HG02943 (cell line): Measurements from ENCODE around the gene NAALADL1.
A peak's percentile ranks its signal among the peaks of the same experiment; 100 is the strongest.
"Not testable (repeated sequence)": the region's sequence is repeated elsewhere in the genome, so short reads cannot be mapped to it uniquely, and the experiment has no call there.

ENCODE experiments used
- ATAC-seq: cut with Tn5 transposase; IDR thresholded peaks from one replicate; pipeline ENCODE4 v1.9.1; 2021; ENCODE audit warnings: mild to moderate bottlenecking, low read depth, moderate library complexity; ENCODE audit not compliant: unreplicated experiment

Gene NAALADL1

GRCh38 chr11:65055538-65055937, 2.8 kb downstream of the NAALADL1 start:
- ATAC-seq: no peak

GRCh38 chr11:65053827-65054508, 4.4 kb downstream of the NAALADL1 start:
- no peak for ATAC-seq

- ATAC-seq: no peak
These were observed 6.9 kb downstream of the NAALADL1 start for GRCh38 chr11:65051398-65051858.

GRCh38 chr11:65047581-65048422, 10.6 kb downstream of the NAALADL1 start:
- ATAC-seq: no peak

- ATAC-seq: no peak
These were observed 12.6 kb downstream of the NAALADL1 start for GRCh38 chr11:65045728-65046127.

GRCh38 chr11:65045061-65045460, 13.3 kb downstream of the NAALADL1 start:
- ATAC-seq: no peak

GRCh38 chr11:65043881-65044501, 14.4 kb downstream of the NAALADL1 start:
- no peak for ATAC-seq

- no peak for ATAC-seq
These were observed 15.5 kb downstream of the NAALADL1 start for GRCh38 chr11:65042891-65043290.

GRCh38 chr11:65040847-65041622, 17.3 kb downstream of the NAALADL1 start, which contains the start of gene SAC3D1:
Gene SAC3D1, plus strand, starts transcription at chr11:65041210. Its CDS starts 83 bp downstream, at chr11:65041293.
- ATAC-seq: peak; percentile 81

GRCh38 chr11:65040520-65040846, 17.9 kb downstream of the NAALADL1 start:
- no peak for ATAC-seq

- no peak for ATAC-seq
These were observed 21.4 kb downstream of the NAALADL1 start for GRCh38 chr11:65036931-65037330.

- no peak for ATAC-seq
These were observed 22.8 kb downstream of the NAALADL1 start for GRCh38 chr11:65035579-65035978.

GRCh38 chr11:65034423-65034822, 23.9 kb downstream of the NAALADL1 start:
- ATAC-seq: no peak

- no peak for ATAC-seq
These were observed 26.1 kb downstream of the NAALADL1 start for GRCh38 chr11:65032216-65032615.

- peak; percentile 84 for ATAC-seq
These were observed 30.9 kb downstream of the NAALADL1 start, which contains the start of gene SNX15 for GRCh38 chr11:65027213-65028067. Gene SNX15, plus strand, starts transcription at chr11:65027439. Its CDS starts 99 bp downstream, at chr11:65027538.

- no peak for ATAC-seq
These were observed 31.5 kb downstream of the NAALADL1 start for GRCh38 chr11:65026810-65027209.

GRCh38 chr11:65023502-65023901, 34.9 kb downstream of the NAALADL1 start:
- ATAC-seq: not testable (repeated sequence)

- ATAC-seq: no peak
These were observed 36.8 kb downstream of the NAALADL1 start for GRCh38 chr11:65021509-65021908.

- ATAC-seq: no peak
These were observed 37.4 kb downstream of the NAALADL1 start for GRCh38 chr11:65021003-65021402.
